Epithelial cell of prostate (primary cell): ENCODE data around the gene WASL.
A peak's percentile ranks its signal among the peaks of the same experiment; 100 is the strongest.

ENCODE experiments used
- DNase-seq: peaks from one replicate; pipeline ENCODE4 v3.0.0-alpha.2; 2011; ENCODE audit warnings: low read depth, low spot score
- H3K27ac ChIP-seq: fragments of 450-650 bp; 2 replicates; pipeline ENCODE4 v1.5.1; 2017; ENCODE audit warnings: mild to moderate bottlenecking

WASL gene

GRCh38 chr7:123709525-123709924 is 39.3 kb downstream of the WASL start:
- no peak overlapping the region for H3K27ac ChIP-seq

GRCh38 chr7:123705211-123705901 is 43.4 kb downstream of the WASL start:
- no peak overlapping the region for H3K27ac ChIP-seq
- no peak for DNase-seq

More at GRCh38 chr7:123709525-123709924, 39.3 kb downstream of the WASL start:
- no peak for DNase-seq

DNA sequence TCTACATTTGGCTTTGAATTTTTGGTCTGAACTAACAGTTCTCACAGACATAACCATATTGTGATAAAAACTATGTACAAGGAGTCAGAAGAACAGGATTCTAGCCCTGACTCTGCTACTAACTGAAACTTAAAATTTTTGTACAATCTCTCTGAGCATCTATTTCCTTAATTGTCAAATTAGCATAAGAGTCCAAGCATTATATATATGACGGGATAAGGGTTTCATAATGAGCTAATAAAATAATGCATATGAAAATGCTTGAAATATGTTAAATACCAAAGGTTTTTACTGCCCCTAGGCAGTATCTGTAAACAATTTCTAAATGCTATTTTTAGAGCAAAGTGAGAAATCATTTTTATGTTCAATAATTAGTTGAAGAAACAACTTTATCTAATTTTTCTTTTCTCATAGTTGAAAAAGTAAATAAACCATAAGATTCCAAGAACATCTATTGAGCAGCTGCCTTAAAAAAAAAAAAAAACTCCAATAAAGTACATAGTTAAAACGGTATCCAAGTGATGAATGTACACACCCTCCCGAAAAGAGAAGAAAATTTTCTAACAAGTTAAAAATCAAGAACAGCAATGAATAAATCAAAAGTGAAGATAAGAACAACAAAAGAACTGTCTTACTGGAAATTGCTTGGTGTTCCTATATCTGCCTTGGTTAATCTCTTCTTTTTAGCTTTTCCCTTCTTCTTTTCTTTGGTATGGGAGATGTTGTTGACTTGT is 52.7 kb downstream of the WASL start:
- no peak overlapping the region for H3K27ac ChIP-seq

GRCh38 chr7:123692471-123692877 is 56.3 kb downstream of the WASL start:
- no peak overlapping the region for H3K27ac ChIP-seq
- DNase-seq, result no peak

More for the DNA sequence above, 52.7 kb downstream of the WASL start:
- no peak for DNase-seq

DNA sequence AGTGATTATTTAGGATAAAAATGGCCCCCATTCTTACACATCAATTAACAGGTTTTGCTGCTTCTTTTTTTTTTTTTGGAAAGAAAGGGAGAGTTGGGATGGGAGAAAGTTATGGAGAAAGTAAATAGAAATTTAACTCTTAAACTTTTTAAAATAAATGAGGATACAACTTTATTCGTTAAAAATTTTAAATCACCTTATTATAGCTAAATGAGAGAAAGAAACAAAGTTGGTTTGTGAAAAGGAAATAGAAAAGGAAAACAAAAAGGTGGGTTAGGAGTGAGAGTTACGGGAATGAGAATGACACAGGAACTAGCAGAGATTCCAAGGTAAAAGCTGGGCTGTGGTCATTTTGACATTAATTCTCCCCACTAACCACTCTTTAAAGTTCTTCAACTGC is 58.3 kb downstream of the WASL start:
- no peak overlapping the region for H3K27ac ChIP-seq
- no peak for DNase-seq

- no peak for DNase-seq
- peak overlapping the region; percentile 38 for H3K27ac ChIP-seq
Measured at GRCh38 chr7:123689250-123689649, 59.6 kb downstream of the WASL start.

GRCh38 chr7:123687727-123688126 is 61.1 kb downstream of the WASL start:
- no peak for DNase-seq
- no peak overlapping the region for H3K27ac ChIP-seq

DNA sequence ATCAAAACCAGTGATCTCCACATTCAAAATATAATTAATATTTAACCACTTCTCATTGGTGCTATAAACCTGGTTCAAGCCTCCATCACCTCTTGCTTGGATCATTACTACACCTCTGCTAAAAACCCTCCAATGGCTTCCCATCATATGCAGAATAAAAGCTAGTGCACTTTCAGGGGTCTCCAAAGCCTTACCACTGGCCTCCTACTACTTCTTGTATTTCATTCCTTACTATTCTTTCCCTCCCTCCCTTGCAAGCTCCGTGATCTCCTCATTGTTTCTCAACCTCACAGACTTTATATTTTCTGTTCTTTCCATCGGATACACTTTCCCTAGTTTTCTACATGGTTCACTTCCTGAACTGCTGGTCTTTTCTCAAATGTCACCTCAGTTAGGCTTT is 61.6 kb downstream of the WASL start:
- DNase-seq, result no peak
- H3K27ac ChIP-seq, result no peak overlapping the region

GRCh38 chr7:123682690-123683089 is 66.1 kb downstream of the WASL start:
- DNase-seq, result no peak
- no peak overlapping the region for H3K27ac ChIP-seq

- no peak for DNase-seq
- no peak overlapping the region for H3K27ac ChIP-seq
Measured at GRCh38 chr7:123681561-123681960, 67.2 kb downstream of the WASL start.

DNA sequence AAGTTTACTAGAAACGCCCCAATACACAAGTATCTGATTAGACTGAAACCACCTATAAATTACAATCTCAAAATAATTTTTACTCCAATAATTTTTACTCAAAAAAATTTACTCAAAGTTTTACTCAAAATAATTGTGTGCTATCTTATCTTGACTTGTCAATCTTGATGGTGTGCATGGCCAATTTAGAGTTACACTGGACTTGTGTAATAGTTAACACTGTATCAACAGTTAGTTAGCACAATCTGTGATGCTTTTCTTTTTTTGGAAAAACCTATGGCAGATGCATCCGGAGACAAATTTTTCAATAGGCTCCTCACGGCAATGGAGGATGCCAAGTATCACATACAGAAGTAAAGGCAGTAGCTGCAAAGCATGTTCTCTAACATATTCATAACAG is 68.2 kb downstream of the WASL start:
- H3K27ac ChIP-seq, result no peak overlapping the region
- DNase-seq, result no peak

GRCh38 chr7:123679614-123680013 is 69.2 kb downstream of the WASL start:
- DNase-seq, result no peak
- no peak overlapping the region for H3K27ac ChIP-seq

GRCh38 chr7:123677061-123677715 is 71.6 kb downstream of the WASL start:
- no peak overlapping the region for H3K27ac ChIP-seq
- no peak for DNase-seq

DNA sequence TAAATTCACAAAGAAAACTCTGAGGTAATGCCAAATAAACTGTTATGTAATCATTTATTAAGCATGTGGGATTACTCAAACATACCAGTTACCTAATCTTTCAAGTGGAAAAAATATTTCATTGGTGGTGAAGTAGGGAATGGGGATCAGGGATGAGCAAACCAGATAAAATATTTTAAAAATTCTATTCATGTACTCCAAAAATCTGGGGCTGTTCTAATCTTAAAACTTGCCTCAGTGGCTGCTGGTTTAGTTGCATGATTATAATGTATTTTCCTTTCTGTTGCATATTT is 73.7 kb downstream of the WASL start:
- no peak for DNase-seq
- H3K27ac ChIP-seq, result peak overlapping the region; percentile 79

DNA sequence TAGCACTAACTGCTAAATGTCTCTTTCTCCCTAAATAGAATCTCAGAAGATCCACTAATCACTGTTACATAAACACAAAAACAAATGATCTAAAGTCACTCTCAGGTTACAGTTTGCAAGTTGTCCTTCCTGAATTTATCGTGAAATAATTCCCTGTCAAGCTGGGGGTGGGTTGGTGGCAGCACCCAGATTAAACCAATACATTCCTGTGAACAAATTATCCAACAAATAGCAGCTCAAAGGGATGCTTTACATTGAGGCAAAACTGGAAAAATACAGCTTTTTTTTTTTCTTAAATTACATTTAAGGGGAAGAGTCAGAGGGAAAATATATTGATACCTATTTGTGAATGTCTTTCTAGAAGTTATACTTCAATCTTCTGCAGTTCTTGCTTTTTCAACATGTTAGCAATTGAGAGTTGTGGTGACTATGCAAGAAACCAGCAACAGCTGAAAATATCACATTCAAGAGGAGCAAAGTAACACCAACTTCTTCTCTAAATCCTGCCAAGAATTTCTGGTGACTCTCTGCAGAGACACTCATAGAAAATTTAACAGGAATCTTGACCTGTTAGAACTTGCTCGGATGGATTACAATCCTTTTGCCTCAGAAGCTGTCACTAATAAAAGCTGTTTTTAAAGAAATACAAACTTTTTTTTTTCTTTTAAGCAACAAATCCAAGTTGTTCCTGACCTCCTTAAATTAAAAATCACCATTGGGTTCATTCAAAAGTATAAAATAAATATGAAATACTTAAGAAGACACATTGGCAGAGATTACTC is 74.2 kb downstream of the WASL start:
- peak overlapping the region; percentile 79 for H3K27ac ChIP-seq
- DNase-seq, result peak; percentile 40

GRCh38 chr7:123673752-123674398 is 74.9 kb downstream of the WASL start:
- no peak for DNase-seq

DNA sequence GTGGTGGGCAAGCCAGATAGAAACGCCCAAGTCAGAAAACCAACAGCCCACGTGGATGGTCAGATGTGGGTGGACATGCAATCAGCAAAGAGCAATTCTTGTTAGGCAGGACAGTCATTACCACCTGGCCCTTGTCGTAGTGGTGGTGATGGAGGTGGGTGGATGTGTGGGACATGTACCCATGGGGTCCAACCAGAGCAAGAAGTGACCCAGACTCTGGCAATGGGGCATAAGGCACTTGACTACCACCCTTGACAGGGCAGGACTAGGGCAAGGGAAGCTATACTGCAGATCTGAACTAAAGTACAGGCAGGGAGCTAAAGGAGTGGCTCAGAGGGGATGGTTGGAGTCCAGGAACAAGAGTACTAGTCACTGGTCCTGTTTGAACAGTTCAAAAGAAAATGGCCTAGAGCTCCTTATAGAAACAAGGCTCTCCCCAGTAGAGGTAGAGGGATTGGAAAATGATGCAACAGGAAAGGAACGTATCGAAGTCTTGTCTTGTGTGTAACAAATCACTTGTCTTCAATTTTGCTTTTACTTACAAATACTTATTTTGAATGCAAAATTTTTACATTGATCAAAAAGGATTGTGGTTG is 75.6 kb downstream of the WASL start:
- no peak for DNase-seq
- peak overlapping the region; percentile 79 for H3K27ac ChIP-seq

More at GRCh38 chr7:123673752-123674398, 74.9 kb downstream of the WASL start:
- H3K27ac ChIP-seq, result peak overlapping the region; percentile 79

GRCh38 chr7:123669485-123669884 is 79.3 kb downstream of the WASL start:
- no peak for DNase-seq
- no peak overlapping the region for H3K27ac ChIP-seq

- H3K27ac ChIP-seq, result no peak overlapping the region
- DNase-seq, result no peak
Measured at GRCh38 chr7:123666492-123666891, 82.3 kb downstream of the WASL start.

GRCh38 chr7:123665896-123666295 is 82.9 kb downstream of the WASL start:
- DNase-seq, result no peak
- no peak overlapping the region for H3K27ac ChIP-seq
